Measurements from ENCODE around the gene SBF2.

The SBF2 gene

DNA sequence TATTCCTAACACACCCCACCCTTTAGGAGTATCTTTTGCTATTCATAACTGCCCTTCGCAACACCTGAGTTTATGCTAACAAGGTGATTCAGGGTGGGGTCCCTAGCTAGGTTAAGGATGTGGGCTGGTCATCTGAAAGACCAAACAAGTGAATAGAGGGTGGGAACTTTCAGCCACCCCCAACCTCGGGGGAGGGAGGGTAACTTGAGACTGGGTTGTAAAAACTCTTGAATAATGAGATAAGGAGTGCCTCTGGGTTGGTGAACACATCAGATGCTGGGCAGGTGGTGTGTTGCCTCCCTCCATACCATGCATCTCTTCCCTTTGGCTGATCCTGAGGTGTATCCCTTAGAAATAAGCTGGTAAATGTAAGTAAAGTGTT lies 518.6 kb downstream of the SBF2 start:
- no peak for DNase-seq (ENCODE audit: low read depth in 3 of 3)

DNA sequence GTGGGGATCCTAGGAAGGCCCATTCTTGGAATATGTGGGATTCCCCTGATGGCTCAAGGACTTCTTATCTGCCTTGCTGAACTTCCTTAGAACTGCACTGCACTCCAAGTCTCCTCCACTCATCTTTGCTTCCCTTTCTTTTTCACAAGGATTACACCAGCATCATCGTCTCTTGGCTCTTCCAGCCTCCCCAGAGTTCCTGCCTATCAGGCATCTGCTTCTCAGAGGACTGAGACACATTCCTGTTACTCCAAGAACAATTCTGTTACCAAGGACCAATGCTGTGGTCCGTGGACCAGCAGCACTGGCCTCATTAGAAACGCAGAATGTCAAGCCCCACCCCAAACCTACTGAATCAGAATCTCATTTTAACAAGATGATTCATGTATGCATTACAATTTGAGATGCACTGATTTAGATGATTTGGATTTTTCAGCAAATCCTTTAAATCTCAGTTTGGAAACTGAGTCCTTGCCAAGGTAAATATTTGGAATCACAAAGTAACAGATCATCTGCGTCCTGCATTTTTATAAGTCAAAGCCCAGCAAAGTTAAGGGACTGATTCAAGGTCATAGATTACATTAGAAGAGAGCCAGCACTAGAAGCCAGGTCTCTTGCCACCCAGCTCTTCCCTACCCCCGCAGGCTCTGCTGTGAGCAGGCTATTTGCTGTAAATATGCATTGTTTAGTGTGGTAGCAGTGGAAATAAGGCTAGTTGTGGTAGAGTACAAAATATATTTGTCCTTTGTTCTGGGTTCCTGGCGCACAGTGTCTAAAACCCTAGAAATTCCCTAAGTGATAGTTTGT lies 519.2 kb downstream of the SBF2 start:
- DNase-seq (ENCODE audit: low read depth in 3 of 3), result no peak

GRCh38 chr11:9774109-9774508 lies 519.9 kb downstream of the SBF2 start:
- DNase-seq (ENCODE audit: low read depth in 3 of 3), result no peak

DNA sequence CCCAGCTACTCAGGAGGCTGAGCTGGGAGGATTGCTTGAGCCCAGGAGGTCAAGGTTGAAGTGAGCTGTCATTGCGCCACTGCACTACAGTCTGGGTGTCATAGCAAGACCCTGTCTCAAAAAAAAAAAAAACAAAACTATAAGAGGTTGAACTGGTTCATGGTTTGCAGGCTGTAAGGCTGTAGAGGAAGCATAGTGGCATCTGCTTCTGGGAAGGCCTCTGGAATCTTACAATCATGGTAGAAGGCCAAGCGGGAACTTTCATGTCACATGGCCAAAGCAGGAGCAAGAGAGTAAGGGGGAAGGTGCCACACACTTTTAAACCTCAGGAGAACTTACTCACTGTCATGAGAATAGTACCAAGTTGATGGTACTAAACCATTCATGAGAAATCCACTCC lies 520.5 kb downstream of the SBF2 start:
- DNase-seq (ENCODE audit: low read depth in 3 of 3), result no peak

- DNase-seq (ENCODE audit: low read depth in 3 of 3), result no peak
Observed at GRCh38 chr11:9772218-9772617, 521.8 kb downstream of the SBF2 start.

- no peak for DNase-seq (ENCODE audit: low read depth in 3 of 3)
Observed at GRCh38 chr11:9771071-9771511, 522.9 kb downstream of the SBF2 start.

- no peak for DNase-seq (ENCODE audit: low read depth in 3 of 3)
Observed at GRCh38 chr11:9769621-9770020, 524.4 kb downstream of the SBF2 start.

- no peak for DNase-seq (ENCODE audit: low read depth in 3 of 3)
Observed at GRCh38 chr11:9765320-9766101, 528.5 kb downstream of the SBF2 start.

GRCh38 chr11:9763301-9763700 lies 530.7 kb downstream of the SBF2 start:
- DNase-seq (ENCODE audit: low read depth in 3 of 3), result no peak

DNA sequence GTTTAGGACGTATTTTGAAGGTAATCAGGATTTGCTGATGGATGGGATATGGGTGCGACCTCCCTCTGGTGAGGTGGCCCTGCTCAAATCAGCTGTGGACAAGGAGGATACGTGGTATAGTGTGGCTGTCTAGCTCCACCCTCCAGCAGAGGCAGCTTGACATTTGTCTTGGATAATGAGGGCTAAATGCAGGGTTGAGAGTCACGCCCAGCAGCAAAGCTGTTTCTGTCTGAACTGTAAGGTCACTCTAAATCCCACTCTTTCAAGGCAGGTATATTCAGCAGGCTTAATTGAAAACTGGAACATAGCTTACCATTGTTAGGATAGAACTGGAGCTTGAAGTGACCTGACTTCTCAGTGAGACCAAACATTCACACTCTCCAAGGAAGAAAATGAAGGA lies 531.5 kb downstream of the SBF2 start:
- DNase-seq (ENCODE audit: low read depth in 3 of 3), result no peak

GRCh38 chr11:9761441-9761945 lies 532.5 kb downstream of the SBF2 start:
- no peak for DNase-seq (ENCODE audit: low read depth in 3 of 3)

DNA sequence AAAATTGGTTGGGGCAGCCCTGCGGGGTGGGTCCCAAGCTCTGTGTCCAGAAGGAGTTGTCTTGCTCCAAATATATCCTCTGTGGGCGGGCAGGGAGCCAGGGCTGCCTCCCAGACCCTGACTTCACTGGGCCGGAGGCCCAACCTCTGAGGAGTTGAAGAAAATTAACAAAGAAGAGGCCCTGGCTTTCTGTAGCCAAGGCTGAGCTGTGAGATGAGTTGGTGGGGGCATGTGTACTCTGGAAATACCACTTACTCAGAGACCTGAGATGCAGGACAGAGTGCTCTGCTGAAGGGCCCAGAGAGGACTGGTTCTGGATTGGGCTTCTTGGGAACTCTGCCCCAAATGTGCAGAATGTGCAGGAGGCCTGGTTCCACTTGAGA lies 533.8 kb downstream of the SBF2 start:
- no peak for DNase-seq (ENCODE audit: low read depth in 3 of 3)

DNA sequence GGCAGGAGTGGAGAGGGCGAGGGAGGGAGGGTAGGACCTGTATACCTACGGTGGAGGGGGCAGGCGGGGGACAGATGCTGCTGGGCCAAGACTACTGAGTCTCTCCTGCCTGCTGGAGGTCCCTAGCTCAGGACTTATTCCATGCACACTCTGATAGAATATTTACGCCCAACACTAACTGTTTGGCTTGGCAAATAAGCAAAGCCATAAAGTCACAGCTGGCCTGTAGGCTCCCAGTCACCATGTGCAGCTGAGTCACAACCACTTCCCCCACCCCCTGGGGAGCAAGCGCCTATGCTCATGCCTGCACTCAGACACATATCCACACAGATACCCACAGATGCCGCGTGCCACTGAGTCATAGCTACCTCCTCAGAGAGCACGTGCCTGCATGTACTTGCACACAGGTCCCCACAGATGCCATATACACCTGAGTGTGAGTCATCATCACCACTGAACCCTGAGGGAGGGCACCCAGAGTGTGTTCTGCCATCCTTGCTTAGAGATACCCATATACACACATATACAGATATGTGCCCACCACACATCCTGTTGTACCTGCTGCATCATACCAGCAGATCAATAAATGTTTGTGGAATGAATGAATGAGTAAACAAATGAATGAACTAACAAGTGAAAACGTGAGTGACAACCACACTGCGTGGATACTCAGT lies 534.4 kb downstream of the SBF2 start:
- peak; percentile 77 to 94 (median 90) for DNase-seq (ENCODE audit: low read depth in 3 of 3)

DNA sequence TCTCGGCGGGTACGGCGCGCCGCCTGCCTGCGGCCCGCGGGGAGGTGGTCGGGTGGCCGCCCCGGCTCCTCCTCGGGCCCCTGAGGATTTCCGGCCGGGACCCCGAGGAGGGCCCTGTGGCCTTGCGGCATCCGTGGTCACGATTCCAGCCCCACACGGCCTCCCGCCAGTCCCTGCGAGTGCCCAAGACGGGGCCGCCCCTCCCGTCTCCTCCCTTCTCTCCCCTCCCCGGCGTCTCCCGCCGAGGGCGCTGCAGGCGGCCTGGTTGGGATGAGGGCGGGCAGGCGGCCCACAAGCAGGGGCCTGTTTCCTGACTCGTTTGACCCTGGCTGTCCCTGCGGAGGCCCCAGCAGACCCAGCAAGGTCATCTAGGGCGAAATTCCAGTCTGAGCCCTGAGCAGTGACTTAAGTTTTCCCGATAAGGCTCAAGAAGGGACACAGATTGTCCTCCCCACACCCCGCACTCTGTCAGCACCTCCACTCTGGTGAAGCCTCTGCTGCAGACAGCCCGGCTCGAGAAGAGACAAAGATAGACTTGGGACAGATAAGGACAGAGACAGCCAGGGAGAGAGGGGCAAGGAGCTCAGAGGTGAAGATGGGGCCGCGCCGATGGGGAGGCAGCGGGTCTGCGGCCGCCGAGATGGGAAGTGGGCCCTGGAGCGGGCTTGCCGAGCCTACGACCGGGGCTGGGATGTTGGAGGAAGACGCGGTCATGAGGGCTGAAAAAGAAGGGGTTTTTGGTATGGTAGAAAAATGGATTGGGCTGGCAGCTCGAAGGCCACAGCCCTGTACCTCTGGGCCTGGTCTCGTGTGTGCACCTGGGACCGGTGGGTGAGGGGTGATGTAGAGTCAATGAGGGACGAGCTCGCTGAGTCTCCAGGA lies 535.1 kb downstream of the SBF2 start:
- peak; percentile 17 to 59 (median 36) for DNase-seq (ENCODE audit: low read depth in 3 of 3)

GRCh38 chr11:9757809-9758636 lies 536.0 kb downstream of the SBF2 start:
- peak; percentile 88 to 95 (median 91) for DNase-seq (ENCODE audit: low read depth in 3 of 3)

- no peak for DNase-seq (ENCODE audit: low read depth in 3 of 3)
Observed at GRCh38 chr11:9756878-9757277, 537.1 kb downstream of the SBF2 start.

GRCh38 chr11:9756461-9756860 lies 537.6 kb downstream of the SBF2 start:
- DNase-seq (ENCODE audit: low read depth in 3 of 3), result no peak

DNA sequence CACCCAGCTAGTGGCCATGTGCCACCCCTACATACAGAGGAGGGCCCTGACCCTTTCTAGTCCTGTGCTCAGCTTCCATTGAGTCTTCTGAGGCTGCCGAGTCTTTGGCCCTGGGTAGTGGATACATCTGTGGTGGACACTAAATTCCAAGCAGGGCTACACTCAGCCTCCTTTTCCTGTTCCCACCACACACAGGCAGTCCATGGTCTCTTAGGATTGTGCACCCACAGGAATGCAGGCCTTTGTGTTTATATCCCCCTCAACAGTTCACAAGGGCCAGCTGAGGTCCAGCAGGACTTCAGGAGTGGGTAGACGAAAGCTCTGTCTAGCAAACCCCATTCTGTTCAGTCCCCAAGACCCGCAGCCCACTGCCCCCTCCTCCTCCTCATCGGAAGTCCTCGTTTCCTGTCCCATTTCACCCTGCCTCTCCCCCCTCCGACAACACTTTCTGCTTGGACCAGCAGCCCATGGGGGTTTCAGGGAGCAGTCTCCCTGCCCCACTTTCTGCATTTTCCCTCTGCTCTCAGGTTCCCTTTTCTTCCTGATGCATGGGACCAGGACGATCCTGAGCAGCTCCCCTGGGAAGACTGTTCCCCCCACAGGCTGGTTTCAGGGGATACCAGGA lies 538.3 kb downstream of the SBF2 start:
- no peak for DNase-seq (ENCODE audit: low read depth in 3 of 3)

GRCh38 chr11:9754010-9754471 lies 540.0 kb downstream of the SBF2 start:
- DNase-seq (ENCODE audit: low read depth in 3 of 3), result no peak

- DNase-seq (ENCODE audit: low read depth in 3 of 3), result no peak
Observed at GRCh38 chr11:9753021-9753420, 541.0 kb downstream of the SBF2 start.
